Measurements from ENCODE around the gene EID2.

Gene EID2

DNA sequence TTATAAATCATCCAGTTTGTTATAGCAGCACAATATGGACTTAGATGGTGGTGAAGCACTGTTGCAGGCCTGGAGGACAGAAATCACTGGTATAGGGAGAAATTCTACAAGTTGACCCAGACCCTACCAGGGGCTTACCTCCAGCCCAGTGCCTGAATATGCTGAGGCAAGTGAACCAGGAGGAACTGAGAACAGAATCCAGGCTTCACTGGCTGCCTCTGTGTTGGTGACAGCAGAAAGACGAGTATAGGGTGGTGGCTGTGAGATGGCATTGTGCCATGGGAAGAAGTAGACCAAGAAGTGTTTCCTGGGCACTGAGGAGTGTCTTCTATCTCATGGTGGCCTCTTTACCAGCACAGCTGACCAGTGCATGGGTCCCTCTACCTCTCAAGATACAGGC lies 15.9 kb upstream of the EID2 start:
- no peak for DNase-seq (ENCODE audit: low read depth)
- Histone ChIP-seq H3K9ac (ENCODE audit: low read length) (no peak overlapping the region), H3K27me3 (replicated peaks; ENCODE audit: control insufficient read depth, insufficient read depth, low read length) (peaks cover 18% of the 10 kb centered on the region), H3K9me3 (ENCODE audit: control insufficient read depth, low read length) (no peaks in the 10 kb centered on the region), H3K36me3 (ENCODE audit: control insufficient read depth, insufficient read depth, low read length, severe bottlenecking) (no peaks in the 10 kb centered on the region), H3K4me3 (ENCODE audit: low read length) (no peak overlapping the region), H3K4me1 (ENCODE audit: control insufficient read depth, insufficient read depth, low read length) (no peaks in the 10 kb centered on the region)

DNA sequence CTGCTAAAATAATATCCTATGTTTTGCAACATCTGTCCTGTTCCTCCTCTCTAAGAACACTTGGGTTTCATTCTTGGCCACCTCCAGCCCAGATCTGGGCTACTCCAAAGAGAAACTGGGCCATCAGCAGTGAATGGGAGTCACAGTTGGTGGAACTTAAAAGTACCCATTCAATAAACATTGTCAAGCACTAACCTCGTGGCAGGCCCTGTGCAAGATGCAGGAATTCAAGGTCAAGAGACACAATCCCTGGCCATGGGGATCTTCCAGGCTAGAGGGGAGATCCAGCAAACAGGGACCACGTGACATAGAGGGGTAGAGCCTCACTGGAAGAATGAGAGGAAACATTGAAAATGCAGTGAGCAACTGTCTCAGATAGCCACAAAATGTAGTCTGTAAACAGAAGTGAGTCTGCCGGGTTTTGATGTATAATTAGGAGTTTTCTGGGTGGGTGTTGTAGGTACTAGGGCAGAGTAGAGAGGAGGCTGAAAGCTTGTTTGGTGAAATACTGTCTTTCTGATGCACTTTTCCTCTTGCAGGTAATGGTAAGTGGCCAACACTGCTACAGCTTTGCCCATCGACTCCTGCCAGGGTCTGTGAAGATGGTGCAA lies 14.8 kb upstream of the EID2 start:
- H3K9ac ChIP-seq (ENCODE audit: low read length), result no peak overlapping the region
- H3K4me1 ChIP-seq (ENCODE audit: control insufficient read depth, insufficient read depth, low read length), result no peaks in the 10 kb centered on the region
- DNase-seq (ENCODE audit: low read depth), result no peak
- H3K4me3 ChIP-seq (ENCODE audit: low read length), result no peak overlapping the region
- H3K27me3 ChIP-seq (replicated peaks; ENCODE audit: control insufficient read depth, insufficient read depth, low read length), result peaks cover 18% of the 10 kb centered on the region
- H3K9me3 ChIP-seq (ENCODE audit: control insufficient read depth, low read length), result no peaks in the 10 kb centered on the region
- H3K36me3 ChIP-seq (ENCODE audit: control insufficient read depth, insufficient read depth, low read length, severe bottlenecking), result no peaks in the 10 kb centered on the region

DNA sequence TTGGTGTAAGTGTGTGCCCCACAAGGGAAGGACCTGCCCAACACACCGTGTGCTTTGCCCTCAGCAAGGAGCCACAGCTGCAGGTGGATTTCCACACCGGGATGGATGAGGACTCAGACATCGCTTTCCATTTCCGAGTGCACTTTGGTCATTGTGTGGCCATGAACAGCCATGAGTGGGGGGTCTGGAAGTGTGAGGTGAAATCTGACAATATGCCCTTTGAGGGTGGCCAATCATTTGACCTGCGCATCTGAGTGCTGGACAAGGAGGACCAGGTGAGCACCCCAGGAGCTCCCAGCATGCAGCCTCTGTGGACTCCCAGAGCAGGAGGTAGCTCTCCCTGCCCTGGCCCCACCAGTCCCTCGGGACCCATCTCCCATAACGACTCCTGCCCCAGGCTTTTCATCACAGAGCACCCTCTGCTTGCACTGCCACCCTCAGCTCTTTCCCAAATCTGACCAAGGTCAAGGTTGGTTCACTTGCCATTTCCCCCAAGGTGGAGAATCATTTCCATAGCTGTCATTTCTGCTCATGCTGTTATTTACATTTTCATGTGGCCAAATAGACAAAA lies 13.2 kb upstream of the EID2 start:
- Histone ChIP-seq H3K4me3 (ENCODE audit: low read length) (no peak overlapping the region), H3K36me3 (ENCODE audit: control insufficient read depth, insufficient read depth, low read length, severe bottlenecking) (no peaks in the 10 kb centered on the region), H3K27me3 (replicated peaks; ENCODE audit: control insufficient read depth, insufficient read depth, low read length) (peaks cover 18% of the 10 kb centered on the region), H3K9me3 (ENCODE audit: control insufficient read depth, low read length) (no peaks in the 10 kb centered on the region), H3K4me1 (ENCODE audit: control insufficient read depth, insufficient read depth, low read length) (no peaks in the 10 kb centered on the region), H3K9ac (ENCODE audit: low read length) (no peak overlapping the region)
- no peak for DNase-seq (ENCODE audit: low read depth)

DNA sequence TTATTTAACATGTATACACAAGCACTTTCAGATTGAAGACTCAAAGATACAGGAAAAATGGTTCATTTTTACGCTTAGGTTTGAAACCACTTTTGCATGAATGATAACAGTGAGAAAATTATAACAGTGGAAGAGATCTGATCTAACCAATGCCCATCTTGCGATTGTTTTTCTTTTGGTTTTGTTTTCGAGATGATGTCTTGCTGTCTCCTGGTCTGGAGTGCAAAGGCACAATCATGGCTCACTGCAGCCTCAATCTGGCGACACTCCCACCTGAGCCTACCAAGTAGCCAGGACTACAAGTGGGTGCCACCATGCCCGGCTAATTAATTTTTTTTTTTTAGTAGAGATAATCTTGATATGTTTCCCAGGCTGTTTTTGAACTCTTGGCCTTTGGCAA lies 10.2 kb upstream of the EID2 start:
- Histone ChIP-seq H3K9me3 (ENCODE audit: control insufficient read depth, low read length) (no peaks in the 10 kb centered on the region), H3K36me3 (ENCODE audit: control insufficient read depth, insufficient read depth, low read length, severe bottlenecking) (no peaks in the 10 kb centered on the region), H3K27me3 (replicated peaks; ENCODE audit: control insufficient read depth, insufficient read depth, low read length) (peaks cover 29% of the 10 kb centered on the region), H3K9ac (ENCODE audit: low read length) (no peak overlapping the region), H3K4me3 (ENCODE audit: low read length) (no peak overlapping the region), H3K4me1 (ENCODE audit: control insufficient read depth, insufficient read depth, low read length) (no peaks in the 10 kb centered on the region)
- DNase-seq (ENCODE audit: low read depth), result no peak

DNA sequence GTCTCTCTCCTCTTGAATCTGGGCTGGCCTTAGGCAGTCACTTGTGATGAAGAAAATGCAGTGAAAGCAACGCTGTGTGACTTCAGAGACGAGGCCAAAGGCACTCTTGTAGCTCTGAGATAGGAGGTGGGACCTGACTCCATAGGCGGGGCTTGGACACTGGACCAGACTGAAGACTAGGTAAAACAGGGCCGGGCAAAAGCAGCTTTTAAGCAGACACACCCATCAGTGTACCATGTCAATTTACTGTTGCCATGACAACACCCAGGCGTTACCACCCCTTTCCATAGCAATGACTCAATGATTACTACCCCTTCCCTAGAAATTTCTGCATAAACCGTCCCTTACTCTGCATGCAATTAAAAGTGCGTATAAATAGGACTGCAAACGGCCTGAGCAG lies 6.6 kb upstream of the EID2 start:
- no peaks in the 10 kb centered on the region for H3K4me1 ChIP-seq (ENCODE audit: control insufficient read depth, insufficient read depth, low read length)
- no peak overlapping the region for H3K9ac ChIP-seq (ENCODE audit: low read length)
- no peak for DNase-seq (ENCODE audit: low read depth)
- H3K27me3 ChIP-seq (replicated peaks; ENCODE audit: control insufficient read depth, insufficient read depth, low read length), result peaks cover 13% of the 10 kb centered on the region
- H3K4me3 ChIP-seq (ENCODE audit: low read length), result no peak overlapping the region
- H3K9me3 ChIP-seq (ENCODE audit: control insufficient read depth, low read length), result no peaks in the 10 kb centered on the region
- no peaks in the 10 kb centered on the region for H3K36me3 ChIP-seq (ENCODE audit: control insufficient read depth, insufficient read depth, low read length, severe bottlenecking)

DNA sequence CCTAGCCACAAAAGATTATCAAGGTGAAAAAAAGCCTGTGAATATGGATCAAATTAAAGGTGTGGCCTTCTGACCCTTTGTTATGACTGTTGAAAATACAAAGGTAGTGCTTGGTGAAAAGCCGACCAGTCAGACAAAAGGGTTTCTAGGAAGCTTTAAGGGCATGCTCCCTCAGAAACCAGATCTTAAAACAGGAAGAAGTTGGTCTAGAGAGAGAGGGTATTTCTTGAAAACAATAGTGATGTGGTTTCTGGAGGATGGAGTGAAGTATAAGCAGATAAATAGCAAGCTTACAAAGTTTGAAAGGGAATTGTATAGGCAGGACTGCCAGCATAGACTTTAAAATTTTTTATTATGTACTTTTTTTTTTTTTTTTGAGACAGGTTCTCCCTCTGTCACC lies 5.0 kb upstream of the EID2 start:
- no peaks in the 10 kb centered on the region for H3K36me3 ChIP-seq (ENCODE audit: control insufficient read depth, insufficient read depth, low read length, severe bottlenecking)
- no peaks in the 10 kb centered on the region for H3K9me3 ChIP-seq (ENCODE audit: control insufficient read depth, low read length)
- peaks cover 4% of the 10 kb centered on the region for H3K4me1 ChIP-seq (ENCODE audit: control insufficient read depth, insufficient read depth, low read length)
- DNase-seq (ENCODE audit: low read depth), result no peak
- no peak overlapping the region for H3K9ac ChIP-seq (ENCODE audit: low read length)
- no peak overlapping the region for H3K4me3 ChIP-seq (ENCODE audit: low read length)
- H3K27me3 ChIP-seq (replicated peaks; ENCODE audit: control insufficient read depth, insufficient read depth, low read length), result peaks cover 13% of the 10 kb centered on the region

DNA sequence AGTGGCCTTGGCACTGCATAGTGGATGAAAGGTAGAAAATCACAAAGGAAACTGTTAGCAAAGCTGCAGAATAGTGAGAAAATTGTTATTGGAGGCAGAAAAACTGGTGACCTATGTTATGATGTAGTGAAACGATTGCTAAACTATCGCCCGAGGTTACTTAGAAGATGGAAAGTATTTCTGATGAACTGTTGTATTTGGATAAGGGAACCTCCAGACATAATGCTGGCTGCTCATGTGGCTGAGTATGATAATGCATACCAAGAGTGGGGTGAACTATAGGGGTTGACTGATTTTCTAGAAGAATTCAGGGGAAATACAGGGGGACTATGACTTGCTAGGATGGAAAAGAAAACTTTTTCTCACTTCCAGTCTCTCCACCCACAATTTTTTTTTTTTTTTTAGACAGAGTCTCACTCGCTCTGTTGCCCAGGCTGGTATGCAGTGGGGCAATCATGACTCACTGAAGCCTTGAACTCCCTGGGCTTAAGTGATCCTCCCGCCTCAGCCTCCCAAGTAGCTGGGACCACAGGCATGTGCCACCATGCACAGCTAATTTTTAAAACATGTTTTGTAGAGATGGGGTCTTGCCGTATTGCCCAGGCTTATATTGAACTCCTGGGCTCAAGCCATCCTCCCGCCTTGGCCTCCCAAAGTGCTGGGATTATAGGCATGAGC lies 4.4 kb upstream of the EID2 start:
- peaks cover 13% of the 10 kb centered on the region for H3K27me3 ChIP-seq (replicated peaks; ENCODE audit: control insufficient read depth, insufficient read depth, low read length)
- H3K9me3 ChIP-seq (ENCODE audit: control insufficient read depth, low read length), result no peaks in the 10 kb centered on the region
- peak; percentile 39 for DNase-seq (ENCODE audit: low read depth)
- peaks cover 4% of the 10 kb centered on the region for H3K4me1 ChIP-seq (ENCODE audit: control insufficient read depth, insufficient read depth, low read length)
- H3K9ac ChIP-seq (ENCODE audit: low read length), result no peak overlapping the region
- H3K36me3 ChIP-seq (ENCODE audit: control insufficient read depth, insufficient read depth, low read length, severe bottlenecking), result no peaks in the 10 kb centered on the region
- H3K4me3 ChIP-seq (ENCODE audit: low read length), result no peak overlapping the region

DNA sequence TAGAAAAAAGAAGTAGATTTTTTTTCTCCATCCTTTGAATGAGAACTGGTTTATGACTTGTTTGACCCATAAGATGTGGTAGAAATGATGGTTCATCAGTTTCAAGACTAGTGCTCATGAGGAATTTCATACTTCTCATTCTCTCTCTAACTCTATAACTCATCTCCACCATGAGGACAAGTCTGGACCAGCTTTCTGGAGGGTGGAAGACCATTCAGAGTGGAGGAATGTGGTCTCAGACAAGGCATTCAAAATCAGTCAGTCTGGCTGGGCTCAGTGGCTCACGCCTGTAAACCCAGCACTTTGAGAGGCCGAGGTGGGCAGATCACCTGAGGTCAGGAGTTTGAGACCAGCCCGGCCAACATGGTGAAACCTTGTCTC lies 3.5 kb upstream of the EID2 start:
- no peak overlapping the region for H3K4me3 ChIP-seq (ENCODE audit: low read length)
- no peaks in the 10 kb centered on the region for H3K9me3 ChIP-seq (ENCODE audit: control insufficient read depth, low read length)
- H3K4me1 ChIP-seq (ENCODE audit: control insufficient read depth, insufficient read depth, low read length), result peaks cover 11% of the 10 kb centered on the region
- H3K9ac ChIP-seq (ENCODE audit: low read length), result no peak overlapping the region
- peaks cover 13% of the 10 kb centered on the region for H3K27me3 ChIP-seq (replicated peaks; ENCODE audit: control insufficient read depth, insufficient read depth, low read length)
- DNase-seq (ENCODE audit: low read depth), result no peak
- H3K36me3 ChIP-seq (ENCODE audit: control insufficient read depth, insufficient read depth, low read length, severe bottlenecking), result no peaks in the 10 kb centered on the region

DNA sequence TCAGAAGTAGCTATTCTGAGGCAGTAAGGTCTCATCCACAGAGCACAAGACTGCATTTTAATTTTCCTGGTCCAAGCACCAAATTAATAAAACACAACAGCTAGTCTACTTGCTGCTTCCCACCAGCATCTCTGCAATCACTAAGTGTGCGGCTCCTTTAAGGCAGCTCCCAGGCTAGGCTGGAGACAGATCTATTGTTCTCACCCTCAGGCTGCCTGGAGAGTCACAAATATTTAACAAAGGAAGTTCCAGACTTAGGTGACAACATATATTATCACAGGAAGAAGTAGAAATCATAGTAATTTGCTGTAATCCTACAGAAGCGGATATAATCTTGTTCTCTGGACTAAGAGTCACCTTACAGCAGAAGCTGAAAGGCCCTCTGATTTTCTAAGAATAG lies 2.2 kb upstream of the EID2 start:
- Histone ChIP-seq H3K9me3 (ENCODE audit: control insufficient read depth, low read length) (no peaks in the 10 kb centered on the region), H3K36me3 (ENCODE audit: control insufficient read depth, insufficient read depth, low read length, severe bottlenecking) (no peaks in the 10 kb centered on the region), H3K27me3 (replicated peaks; ENCODE audit: control insufficient read depth, insufficient read depth, low read length) (peaks cover 12% of the 10 kb centered on the region), H3K4me1 (ENCODE audit: control insufficient read depth, insufficient read depth, low read length) (peaks cover 16% of the 10 kb centered on the region), H3K4me3 (ENCODE audit: low read length) (no peak overlapping the region), H3K9ac (ENCODE audit: low read length) (no peak overlapping the region)
- no peak for DNase-seq (ENCODE audit: low read depth)

DNA sequence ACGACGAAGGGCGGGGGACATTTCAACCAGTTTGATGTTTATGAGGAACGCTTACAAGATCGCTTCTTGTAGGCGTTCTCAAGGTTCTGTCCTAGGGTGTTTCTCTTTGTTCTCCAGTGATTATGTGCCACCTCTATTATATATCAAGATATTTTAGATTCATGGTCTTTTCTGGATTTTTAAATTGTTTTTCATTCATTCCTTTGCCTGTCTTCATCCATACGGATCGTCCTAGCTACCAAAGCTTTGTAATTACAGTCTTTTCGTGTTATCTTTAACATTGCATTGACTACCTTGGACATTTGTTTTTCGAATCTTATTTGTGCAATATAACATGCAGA lies 342 bp upstream of the EID2 start:
- Histone ChIP-seq H3K36me3 (ENCODE audit: control insufficient read depth, insufficient read depth, low read length, severe bottlenecking) (no peaks in the 10 kb centered on the region), H3K4me3 (ENCODE audit: low read length) (peak overlapping the region; percentile 86), H3K27me3 (replicated peaks; ENCODE audit: control insufficient read depth, insufficient read depth, low read length) (no peaks in the 10 kb centered on the region), H3K9ac (ENCODE audit: low read length) (peak overlapping the region; percentile 87), H3K9me3 (ENCODE audit: control insufficient read depth, low read length) (no peaks in the 10 kb centered on the region), H3K4me1 (ENCODE audit: control insufficient read depth, insufficient read depth, low read length) (peaks cover 16% of the 10 kb centered on the region)
- no peak for DNase-seq (ENCODE audit: low read depth)

DNA sequence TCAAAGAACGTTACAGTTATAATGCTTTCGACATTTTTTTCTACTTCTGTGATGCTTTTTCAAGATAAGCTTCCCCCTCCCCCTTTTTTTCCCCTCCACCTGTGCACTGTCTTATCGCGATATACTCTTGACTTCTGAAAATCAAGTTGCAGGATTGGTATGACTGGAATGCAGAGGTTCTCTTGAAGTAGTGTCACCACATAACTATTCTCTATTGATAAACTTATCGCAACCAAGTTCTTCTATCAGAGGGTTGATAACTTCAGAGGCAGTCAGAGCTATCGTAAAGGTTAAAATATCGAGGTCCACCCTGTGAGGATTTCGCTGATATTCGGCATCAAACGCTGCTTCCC lies 820 bp downstream of the EID2 start:
- no peak for DNase-seq (ENCODE audit: low read depth)
- Histone ChIP-seq H3K4me1 (ENCODE audit: control insufficient read depth, insufficient read depth, low read length) (peaks cover 16% of the 10 kb centered on the region), H3K27me3 (replicated peaks; ENCODE audit: control insufficient read depth, insufficient read depth, low read length) (no peaks in the 10 kb centered on the region), H3K9me3 (ENCODE audit: control insufficient read depth, low read length) (no peaks in the 10 kb centered on the region), H3K9ac (ENCODE audit: low read length) (peak overlapping the region; percentile 87), H3K4me3 (ENCODE audit: low read length) (peak overlapping the region; percentile 86), H3K36me3 (ENCODE audit: control insufficient read depth, insufficient read depth, low read length, severe bottlenecking) (no peaks in the 10 kb centered on the region)

DNA sequence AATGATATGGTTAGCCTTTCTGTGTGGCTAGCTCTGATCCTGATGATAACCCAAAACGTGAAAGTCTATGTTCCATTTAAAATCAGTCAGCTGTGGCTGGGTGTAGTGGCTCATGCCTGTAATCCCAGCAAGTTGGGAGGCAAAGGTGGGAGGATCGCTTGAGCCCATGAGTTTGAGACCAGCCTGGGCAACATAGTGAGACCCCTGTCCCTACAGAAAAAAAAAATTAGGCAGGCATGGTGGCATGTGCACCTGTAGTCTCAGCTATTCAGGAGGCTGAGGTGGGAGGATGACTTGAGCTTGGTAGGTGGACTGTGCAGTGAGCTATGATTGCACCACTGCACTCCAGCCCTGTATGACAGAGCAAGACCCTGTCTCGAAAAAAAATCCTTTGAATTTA lies 6.2 kb downstream of the EID2 start:
- Histone ChIP-seq H3K4me3 (ENCODE audit: low read length) (no peak overlapping the region), H3K36me3 (ENCODE audit: control insufficient read depth, insufficient read depth, low read length, severe bottlenecking) (no peaks in the 10 kb centered on the region), H3K9me3 (ENCODE audit: control insufficient read depth, low read length) (no peaks in the 10 kb centered on the region), H3K27me3 (replicated peaks; ENCODE audit: control insufficient read depth, insufficient read depth, low read length) (no peaks in the 10 kb centered on the region), H3K9ac (ENCODE audit: low read length) (no peak overlapping the region), H3K4me1 (ENCODE audit: control insufficient read depth, insufficient read depth, low read length) (peaks cover 15% of the 10 kb centered on the region)
- no peak for DNase-seq (ENCODE audit: low read depth)
